HL-60 (cell line): ENCODE measurements around the gene SLC30A9.

Experiments
- DNase-seq, 2 experiments: peaks; one replicate each; pipeline ENCODE4 v3.0.0-alpha.2; 2010 to 2020; ENCODE audit warnings: low read depth in 1 of 2, low spot score in 1 of 2
- H3K27ac ChIP-seq: fragments of 250-450 bp; sonication (Bioruptor Pico); replicated peaks from 2 replicates; pipeline ENCODE4 v1.5.1; 2020; ENCODE audit warnings: mild to moderate bottlenecking, moderate library complexity
- H3K27me3 ChIP-seq: fragments of 250-450 bp; sonication (Bioruptor Pico); 2 replicates; pipeline ENCODE4 v1.5.1; 2021; ENCODE audit warnings: mild to moderate bottlenecking, moderate library complexity; ENCODE audit not compliant: insufficient read depth, poor library complexity, severe bottlenecking
- H3K4me3 ChIP-seq: replicated peaks from 2 replicates; pipeline ENCODE4 v1.5.1; 2011; ENCODE audit warnings: mild to moderate bottlenecking, control low read depth, low read length; ENCODE audit not compliant: insufficient read depth
- GABPA ChIP-seq: IDR thresholded peaks from 2 replicates; pipeline ENCODE4 v1.6.1; 2012; ENCODE audit warnings: low read depth
- POLR2AphosphoS5 ChIP-seq: IDR thresholded peaks from 2 replicates; pipeline ENCODE4 v1.6.1; 2012; ENCODE audit warnings: low read depth
- SPI1 ChIP-seq: IDR thresholded peaks from 2 replicates; pipeline ENCODE4 v1.6.1; 2012; ENCODE audit warnings: low read depth, mild to moderate bottlenecking, borderline replicate concordance
- TF ChIP-seq, protein P1 (sequence below): IDR thresholded peaks from 2 replicates; pipeline ENCODE4 v1.6.1; 2012; ENCODE audit warnings: low read depth; ENCODE audit not compliant: insufficient replicate concordance
- TF ChIP-seq, protein P2 (sequence below): IDR thresholded peaks from one replicate; pipeline ENCODE4 v1.5.1; 2011; ENCODE audit warnings: low read length, control low read depth, inconsistent platforms; ENCODE audit not compliant: insufficient read depth

SLC30A9 gene

DNA sequence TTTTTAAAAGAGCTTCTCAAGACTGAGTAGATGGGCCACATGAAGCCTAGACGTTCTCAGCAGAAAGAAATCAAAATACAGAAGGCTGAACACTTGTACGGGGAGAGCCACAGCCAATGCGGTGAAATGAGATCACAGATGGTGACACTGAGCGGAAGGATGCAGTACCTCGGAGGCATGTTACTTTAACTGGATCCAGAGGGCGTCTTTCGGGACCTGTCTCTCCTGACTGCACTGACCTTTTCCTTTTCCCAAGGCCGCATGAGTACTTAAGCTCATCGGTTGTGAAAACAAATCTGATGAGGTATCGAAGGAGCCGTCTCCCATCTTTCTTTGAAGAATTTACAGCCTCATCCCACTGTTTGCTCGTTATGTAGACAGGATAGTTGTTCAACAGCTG, 129.6 kb downstream of the SLC30A9 start:
- DNase-seq = no peak
- Histone ChIP-seq H3K27me3 (no peaks in the 10 kb centered on the region), H3K4me3 (no peak overlapping the region), H3K27ac (no peak overlapping the region)
- no peak for TF ChIP-seq SPI1
- TF ChIP-seq GABPA = no peak
- TF ChIP-seq, protein P1, sequence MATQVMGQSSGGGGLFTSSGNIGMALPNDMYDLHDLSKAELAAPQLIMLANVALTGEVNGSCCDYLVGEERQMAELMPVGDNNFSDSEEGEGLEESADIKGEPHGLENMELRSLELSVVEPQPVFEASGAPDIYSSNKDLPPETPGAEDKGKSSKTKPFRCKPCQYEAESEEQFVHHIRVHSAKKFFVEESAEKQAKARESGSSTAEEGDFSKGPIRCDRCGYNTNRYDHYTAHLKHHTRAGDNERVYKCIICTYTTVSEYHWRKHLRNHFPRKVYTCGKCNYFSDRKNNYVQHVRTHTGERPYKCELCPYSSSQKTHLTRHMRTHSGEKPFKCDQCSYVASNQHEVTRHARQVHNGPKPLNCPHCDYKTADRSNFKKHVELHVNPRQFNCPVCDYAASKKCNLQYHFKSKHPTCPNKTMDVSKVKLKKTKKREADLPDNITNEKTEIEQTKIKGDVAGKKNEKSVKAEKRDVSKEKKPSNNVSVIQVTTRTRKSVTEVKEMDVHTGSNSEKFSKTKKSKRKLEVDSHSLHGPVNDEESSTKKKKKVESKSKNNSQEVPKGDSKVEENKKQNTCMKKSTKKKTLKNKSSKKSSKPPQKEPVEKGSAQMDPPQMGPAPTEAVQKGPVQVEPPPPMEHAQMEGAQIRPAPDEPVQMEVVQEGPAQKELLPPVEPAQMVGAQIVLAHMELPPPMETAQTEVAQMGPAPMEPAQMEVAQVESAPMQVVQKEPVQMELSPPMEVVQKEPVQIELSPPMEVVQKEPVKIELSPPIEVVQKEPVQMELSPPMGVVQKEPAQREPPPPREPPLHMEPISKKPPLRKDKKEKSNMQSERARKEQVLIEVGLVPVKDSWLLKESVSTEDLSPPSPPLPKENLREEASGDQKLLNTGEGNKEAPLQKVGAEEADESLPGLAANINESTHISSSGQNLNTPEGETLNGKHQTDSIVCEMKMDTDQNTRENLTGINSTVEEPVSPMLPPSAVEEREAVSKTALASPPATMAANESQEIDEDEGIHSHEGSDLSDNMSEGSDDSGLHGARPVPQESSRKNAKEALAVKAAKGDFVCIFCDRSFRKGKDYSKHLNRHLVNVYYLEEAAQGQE = no peak
- TF ChIP-seq POLR2AphosphoS5 = no peak
- TF ChIP-seq, protein P2, sequence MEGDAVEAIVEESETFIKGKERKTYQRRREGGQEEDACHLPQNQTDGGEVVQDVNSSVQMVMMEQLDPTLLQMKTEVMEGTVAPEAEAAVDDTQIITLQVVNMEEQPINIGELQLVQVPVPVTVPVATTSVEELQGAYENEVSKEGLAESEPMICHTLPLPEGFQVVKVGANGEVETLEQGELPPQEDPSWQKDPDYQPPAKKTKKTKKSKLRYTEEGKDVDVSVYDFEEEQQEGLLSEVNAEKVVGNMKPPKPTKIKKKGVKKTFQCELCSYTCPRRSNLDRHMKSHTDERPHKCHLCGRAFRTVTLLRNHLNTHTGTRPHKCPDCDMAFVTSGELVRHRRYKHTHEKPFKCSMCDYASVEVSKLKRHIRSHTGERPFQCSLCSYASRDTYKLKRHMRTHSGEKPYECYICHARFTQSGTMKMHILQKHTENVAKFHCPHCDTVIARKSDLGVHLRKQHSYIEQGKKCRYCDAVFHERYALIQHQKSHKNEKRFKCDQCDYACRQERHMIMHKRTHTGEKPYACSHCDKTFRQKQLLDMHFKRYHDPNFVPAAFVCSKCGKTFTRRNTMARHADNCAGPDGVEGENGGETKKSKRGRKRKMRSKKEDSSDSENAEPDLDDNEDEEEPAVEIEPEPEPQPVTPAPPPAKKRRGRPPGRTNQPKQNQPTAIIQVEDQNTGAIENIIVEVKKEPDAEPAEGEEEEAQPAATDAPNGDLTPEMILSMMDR = no peak

DNA sequence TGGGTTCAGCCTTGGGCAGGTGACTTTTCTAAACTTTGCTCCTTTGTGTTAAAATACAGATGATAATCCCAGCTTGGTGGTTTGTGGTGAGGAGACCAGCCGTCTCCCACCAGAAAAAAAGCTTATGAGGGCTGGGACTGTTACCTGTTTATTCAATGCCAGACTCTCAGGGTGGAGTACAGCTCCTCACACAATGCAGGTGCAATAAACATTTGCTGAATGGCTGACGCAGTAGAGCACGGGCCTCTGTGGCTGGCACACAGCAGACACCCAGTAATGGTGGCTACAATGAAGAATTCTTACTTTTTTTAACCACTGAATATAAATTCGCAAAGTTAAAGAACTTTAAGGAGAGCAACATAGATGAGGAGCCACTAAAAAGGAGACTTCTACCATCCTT, 131.9 kb downstream of the SLC30A9 start:
- DNase-seq = no peak
- H3K27ac ChIP-seq = no peak overlapping the region
- TF ChIP-seq, protein P1 = no peak
- no peak for TF ChIP-seq GABPA
- TF ChIP-seq, protein P2 = no peak
- TF ChIP-seq POLR2AphosphoS5 = no peak
- no peak for TF ChIP-seq SPI1
- H3K27me3 ChIP-seq = no peaks in the 10 kb centered on the region
- H3K4me3 ChIP-seq = no peak overlapping the region

DNA sequence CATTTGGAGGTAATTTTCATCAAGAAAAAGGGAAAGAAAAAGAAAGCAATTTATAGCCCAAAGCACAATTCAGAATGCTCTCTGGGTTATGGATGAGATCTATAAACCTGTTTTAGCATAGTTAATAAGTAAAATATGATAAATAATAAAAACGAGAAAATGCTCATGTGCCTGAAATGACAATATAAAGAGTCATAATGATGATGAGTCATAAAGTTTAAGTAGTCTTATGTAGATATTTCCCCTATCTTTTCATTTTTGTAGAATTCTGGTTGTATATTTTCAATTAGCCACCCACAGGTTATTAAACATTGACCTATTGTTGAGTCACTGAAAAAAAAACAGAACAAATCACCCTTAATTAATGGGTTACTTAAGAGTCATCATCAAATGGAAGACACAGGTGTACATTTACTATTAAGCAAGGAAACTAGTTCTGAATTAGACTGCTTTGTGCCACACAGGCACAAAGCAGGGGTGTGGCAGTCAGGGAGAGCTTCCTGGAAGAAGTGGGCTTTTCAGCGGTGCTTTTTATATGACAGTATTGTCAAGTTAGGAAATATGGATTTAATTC, 132.8 kb downstream of the SLC30A9 start:
- H3K27ac ChIP-seq = no peak overlapping the region
- H3K27me3 ChIP-seq = no peaks in the 10 kb centered on the region
- TF ChIP-seq SPI1 = no peak
- H3K4me3 ChIP-seq = no peak overlapping the region
- DNase-seq = no peak

DNA sequence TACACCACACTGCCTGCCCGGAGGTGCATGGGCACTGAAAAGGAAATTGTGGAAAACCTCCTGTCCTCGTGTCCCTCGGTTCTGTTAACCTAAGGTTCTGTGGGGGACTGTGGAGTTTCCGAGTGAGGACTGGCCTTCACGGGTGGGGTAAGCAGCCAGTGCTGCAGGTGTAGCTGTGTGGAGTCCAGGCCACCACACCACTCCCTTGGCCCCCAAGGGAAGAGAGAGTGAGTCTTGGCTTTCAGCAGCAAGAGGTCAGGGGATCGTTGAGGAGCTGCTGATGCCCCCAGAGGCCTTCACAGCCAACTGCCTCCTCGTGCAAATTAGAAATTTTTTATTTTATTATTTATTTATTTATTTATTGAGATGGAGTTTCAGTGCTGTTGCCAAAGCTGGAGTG, 141.8 kb downstream of the SLC30A9 start:
- no peak overlapping the region for H3K4me3 ChIP-seq
- no peak for DNase-seq
- TF ChIP-seq POLR2AphosphoS5 (no peak), GABPA (no peak), SPI1 (no peak)
- TF ChIP-seq, protein P2 = no peak
- TF ChIP-seq, protein P1 = no peak
- H3K27ac ChIP-seq = no peak overlapping the region
- peaks cover 4% of the 10 kb centered on the region for H3K27me3 ChIP-seq
